ENCODE measurements around the gene FRY.

Gene FRY

GRCh38 chr13:32315238-32316027, 283.9 kb downstream of the FRY start, which contains the start of the genes BRCA2 and ZAR1L:
Gene BRCA2 (plus strand): TSS chr13:32315508. CDS start chr13:32316461, 953 bp downstream.
Gene ZAR1L (minus strand): TSS chr13:32315363. CDS start chr13:32311925, 3,438 bp downstream.
- DNase-seq = peak; percentile 95

- no peak for DNase-seq
Measured at GRCh38 chr13:32316028-32316339, 284.4 kb downstream of the FRY start.

- no peak for DNase-seq
Measured at GRCh38 chr13:32316501-32316900, 284.9 kb downstream of the FRY start.

GRCh38 chr13:32317716-32318465, 286.3 kb downstream of the FRY start:
- DNase-seq = no peak

- DNase-seq = no peak
Measured at GRCh38 chr13:32320528-32320927, 289.0 kb downstream of the FRY start.

GRCh38 chr13:32323912-32324311, 292.3 kb downstream of the FRY start:
- no peak for DNase-seq

GRCh38 chr13:32330441-32330840, 298.9 kb downstream of the FRY start:
- no peak for DNase-seq

GRCh38 chr13:32334671-32335070, 303.1 kb downstream of the FRY start:
- no peak for DNase-seq

GRCh38 chr13:32340914-32341313, 309.3 kb downstream of the FRY start:
- DNase-seq = no peak

- DNase-seq = no peak
Measured at GRCh38 chr13:32347651-32348050, 316.1 kb downstream of the FRY start.

Measured in NCI-H524 (cell line).